Measurements from ENCODE around the gene PYROXD2.
"Not testable (repeated sequence)": the region's sequence is repeated elsewhere in the genome, so short reads cannot be mapped to it uniquely, and the experiment has no call there.

The PYROXD2 gene

DNA sequence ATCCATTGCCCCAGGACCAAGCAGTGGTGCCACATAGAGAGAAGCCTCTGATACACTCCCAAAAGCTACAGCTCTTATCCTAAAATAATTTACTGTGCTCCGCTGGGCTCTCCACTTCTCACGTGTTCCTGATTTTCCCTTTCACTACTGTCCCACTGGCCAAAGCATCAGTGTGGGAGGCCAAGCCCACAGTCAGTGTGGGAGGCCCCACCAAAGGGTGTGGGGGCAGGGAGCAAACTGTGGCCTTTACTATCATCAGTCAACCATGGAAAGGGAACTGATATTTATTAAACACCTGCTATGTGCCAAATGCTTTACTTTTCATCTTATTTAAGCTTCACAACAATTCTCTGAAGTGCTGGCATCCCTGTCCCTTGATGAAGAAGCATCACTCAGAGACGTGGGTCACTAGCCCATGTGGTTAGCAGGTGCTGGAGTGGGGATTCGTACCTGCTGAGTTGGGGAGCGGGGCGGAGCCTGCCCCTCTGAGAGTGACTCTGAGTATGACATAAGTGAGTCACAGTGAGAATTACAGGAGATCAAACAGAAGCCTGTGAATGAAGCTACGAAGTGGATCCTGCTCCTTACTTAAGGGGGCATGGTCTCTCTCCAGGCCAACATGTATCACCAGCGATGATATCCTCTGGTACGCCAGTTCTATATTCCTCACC, 50.4 kb downstream of the PYROXD2 start:
- no peak for DNase-seq

DNA sequence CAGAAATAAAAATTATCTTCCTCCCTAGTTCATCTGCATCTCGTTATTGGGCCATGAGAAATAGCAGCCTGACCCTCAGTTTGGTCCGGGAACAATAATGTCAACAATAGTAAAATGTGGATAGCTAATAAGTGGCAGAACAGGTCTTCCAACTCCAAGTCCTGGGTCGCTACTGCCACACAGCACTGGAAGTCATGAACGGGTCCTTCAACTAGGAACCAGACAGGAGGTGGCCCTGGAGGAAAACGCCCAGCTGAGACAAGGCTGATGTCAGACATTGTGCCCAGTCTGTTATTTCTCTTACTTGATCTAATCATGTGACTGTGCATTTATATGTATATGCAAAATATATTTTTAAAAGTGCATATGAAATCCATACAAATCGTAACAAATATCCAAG, 51.8 kb downstream of the PYROXD2 start:
- no peak for DNase-seq

DNA sequence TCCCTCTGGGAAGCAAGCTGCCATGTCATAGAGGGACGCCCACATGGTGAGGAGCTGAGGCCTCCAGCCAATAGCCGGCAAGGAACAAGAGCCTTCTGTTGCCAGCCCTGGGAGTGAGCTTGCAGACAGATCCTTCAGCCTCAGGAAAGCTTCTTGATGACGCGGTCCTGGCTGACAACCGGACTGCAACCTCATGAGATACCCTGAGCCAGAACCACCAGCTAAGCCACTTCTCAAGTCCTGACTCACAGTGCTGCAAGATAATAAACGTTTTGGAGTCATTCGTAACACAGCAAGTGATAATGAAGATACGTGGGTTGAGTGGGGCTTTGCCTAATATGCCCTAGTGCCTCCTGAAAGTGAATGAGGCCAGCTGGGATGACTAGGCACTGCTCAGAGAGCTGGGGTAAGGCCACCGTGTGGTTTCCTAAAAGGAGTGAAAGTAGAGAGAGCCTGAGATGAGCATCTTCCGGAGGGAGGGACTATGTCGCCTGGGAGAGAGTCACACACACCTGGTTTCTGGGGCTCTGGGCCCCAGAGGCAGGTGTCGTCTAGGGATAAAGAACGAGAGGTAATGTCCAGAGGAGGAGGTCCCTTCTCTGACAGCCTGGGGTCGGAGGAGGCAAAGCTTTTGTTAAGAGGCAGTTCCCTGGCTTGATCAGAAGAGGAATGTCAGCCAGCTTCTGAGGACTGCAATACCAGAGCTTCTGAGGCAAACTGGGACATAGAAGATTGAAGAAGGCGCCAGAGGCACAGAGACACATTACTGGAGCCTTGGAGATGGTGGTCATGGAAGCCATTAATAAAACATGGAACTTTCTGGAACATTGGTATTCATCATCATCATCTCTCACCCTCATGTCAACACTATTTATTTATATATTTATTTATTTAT, 53.6 kb downstream of the PYROXD2 start:
- no peak for DNase-seq

DNA sequence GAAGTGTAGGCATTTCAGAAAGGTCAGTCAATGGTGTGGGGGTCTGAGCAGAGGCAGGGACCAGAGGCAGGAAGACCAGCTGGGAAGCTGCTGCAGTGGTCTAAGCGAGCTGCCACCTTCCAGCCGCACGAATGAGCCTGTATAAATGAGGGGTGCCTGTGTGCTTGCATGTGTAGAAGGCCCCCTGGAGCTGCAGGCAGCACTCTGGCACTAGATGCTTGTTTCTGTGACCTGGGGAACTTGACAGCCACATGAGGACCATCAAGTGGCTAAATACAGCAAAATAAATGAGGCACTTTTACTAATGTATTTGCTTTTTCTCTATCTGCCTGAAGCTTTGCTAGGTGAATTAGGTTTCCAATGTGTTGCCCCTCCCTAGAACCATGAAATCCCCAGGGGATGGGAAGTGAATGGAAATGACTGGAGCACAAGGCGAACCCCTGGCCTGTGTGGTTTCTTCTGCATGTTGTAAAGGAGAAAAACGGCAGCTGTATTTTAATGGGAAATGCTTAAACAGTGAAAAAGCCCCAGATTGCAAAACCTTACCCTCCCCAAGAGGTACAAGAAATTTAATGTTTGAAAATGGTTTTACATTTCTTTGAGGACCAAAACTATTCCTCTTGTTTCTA, 57.7 kb downstream of the PYROXD2 start:
- no peak for DNase-seq

DNA sequence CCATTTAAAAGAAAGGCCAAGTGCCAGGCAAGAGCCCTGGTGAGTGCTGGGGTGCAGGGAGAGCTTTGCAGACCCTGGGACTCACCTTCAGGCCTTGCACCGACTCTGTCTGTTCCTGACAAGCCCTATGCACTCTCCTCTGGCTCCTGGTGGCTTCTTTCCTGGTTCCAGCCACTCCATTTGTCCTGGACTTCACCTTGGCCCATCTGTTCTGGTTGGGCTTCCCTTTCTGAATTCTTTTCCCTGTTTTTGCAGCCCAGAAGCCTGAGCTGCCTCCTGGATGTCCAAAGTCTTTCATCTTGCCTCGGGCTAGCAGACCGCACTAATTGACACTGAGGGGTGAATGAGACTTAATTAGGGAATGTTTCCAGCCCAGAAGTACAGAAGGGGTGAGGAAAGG, 60.5 kb downstream of the PYROXD2 start:
- DNase-seq: no peak

DNA sequence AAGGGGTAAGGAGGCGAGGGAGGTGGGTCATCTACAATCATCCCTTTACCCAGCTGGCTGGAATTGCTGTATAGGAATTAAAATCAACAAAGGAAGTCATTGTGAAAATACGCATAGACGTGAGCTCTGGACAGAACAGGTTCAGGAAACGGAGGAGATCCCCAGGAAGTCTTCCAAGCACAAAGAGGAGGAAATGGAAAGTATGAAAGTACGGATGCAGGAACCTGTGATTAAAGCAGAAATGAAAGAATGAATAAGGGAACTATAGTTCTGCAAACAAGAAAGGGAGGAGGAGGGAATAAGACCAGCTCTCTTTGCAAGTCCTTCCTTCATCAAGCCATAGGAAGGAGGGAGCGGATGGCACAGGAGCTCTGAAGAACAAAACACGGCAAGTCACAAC, 61.8 kb downstream of the PYROXD2 start:
- no peak for DNase-seq

DNA sequence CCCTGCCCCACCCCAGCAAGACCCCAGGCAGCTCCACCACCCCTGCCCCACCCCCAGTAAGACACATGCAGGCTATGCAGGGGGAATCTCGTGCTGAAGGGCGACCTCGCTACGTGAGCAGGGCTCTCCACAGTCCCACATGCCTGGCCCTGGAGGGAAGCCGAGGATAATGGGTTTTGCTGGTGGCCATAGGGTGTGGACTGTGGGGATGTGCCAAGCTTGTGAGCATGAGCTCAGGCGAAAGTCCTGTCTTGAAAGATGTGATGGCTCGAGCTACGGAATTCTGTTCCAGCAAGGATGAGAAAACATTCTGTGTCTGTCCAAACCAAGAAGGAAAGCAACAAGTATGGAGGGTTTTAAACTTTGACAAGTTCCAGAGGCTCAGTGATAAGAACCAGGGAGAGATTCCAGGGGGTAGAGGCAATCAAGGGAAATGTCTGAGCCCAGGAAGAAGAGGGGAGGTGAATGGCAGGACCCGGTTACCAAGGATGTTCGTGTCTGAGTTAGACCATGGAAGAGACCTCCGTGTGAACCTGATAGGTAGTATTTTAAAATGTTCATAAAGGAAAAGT, 63.1 kb downstream of the PYROXD2 start:
- DNase-seq: no peak

DNA sequence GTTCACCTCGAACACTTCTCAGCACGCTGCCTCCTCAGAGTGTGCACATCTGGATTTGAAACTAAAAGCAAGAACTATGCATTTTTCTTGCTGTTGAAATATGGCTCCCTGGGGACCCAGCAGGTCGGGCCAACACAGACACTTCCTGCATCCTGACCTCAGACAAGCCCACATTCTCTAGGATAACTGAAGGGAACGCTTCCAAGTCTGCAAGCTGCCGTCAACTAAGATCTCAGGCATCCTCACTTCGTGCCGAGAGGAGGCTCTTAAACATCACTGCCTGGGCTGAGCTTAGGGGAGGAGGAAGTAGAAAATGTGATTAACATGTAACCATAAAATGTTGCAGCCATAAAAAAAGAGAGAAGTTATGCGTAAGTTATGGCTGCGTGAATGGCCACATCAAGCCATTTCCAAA, 65.5 kb downstream of the PYROXD2 start:
- DNase-seq: no peak

DNA sequence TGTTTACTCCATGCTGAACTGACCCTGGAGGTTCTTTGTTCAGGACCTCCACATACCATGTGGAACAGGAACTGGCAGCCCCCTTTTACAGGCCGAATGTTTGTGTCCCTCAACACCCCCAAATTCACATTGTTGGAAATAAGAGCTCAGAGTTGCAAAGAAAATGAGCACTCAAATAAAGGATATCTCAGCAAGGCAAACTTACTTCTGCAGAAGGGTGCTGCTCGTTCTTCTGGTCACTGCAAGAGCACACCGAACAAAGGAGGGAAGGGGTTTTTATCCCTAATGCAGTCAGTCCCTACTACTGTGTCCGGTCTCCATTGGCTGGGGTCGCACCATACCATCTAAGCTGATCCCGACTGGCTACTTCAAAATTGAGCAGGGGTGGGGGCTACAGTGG, 68.1 kb downstream of the PYROXD2 start:
- DNase-seq: no peak

DNA sequence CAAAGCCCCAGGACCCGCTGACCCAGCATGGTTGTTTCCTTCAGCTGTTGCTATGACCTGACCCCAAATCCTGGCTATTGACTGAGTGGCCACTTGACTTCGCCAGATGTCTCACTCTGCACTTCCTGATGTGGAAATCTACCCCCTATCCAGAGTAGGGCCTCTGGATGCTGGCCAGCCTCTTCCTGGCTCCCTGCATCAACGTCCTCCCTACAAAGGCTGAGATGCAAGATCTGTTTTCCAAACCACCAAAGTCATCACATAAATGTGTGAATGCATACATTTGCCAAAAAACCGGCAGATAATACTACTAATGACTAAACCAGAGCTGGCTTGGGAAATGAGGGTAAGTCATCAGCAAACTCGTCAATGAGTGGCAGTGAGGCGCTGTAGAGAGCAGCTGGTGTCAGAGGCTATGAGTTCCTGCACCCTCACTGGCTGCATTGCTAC, 70.4 kb downstream of the PYROXD2 start:
- DNase-seq: no peak

DNA sequence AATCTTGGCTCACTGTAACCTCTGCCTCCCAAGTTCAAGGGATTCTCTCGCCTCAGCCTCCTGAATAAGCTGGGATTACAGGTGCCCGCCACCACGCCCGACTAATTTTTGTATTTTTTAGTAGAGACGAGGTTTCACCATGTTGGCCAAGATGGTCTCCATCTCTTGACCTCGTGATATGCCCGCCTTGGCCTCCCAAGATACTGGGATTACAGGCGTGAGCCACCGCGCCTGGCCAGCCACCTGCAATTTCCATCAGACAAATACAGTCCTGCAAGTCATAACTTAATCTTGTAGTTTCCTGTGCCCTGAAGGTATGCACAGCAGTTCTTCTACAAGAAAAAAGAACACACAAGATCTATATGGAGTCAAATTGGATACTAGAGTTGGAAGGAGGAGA, 73.3 kb downstream of the PYROXD2 start:
- DNase-seq: not testable (repeated sequence)

DNA sequence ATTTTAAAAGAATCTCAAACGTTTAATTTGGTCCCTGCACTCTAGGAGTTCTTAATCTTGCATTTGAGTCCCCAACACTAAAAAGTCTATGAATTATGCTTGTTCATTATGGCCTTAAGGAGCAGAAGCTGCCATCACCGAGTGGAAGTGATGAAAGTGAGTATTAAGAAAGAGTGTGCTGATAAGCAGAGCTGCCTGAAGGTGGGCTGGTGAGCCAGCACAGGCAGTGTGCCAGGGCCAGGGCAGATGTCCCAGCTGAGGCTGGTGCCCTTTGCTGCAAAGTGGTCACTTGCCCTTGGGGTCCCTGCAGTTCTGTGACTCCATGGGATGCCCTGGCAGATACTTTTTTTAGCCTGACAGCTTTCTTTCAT, 74.1 kb downstream of the PYROXD2 start:
- DNase-seq: no peak

DNA sequence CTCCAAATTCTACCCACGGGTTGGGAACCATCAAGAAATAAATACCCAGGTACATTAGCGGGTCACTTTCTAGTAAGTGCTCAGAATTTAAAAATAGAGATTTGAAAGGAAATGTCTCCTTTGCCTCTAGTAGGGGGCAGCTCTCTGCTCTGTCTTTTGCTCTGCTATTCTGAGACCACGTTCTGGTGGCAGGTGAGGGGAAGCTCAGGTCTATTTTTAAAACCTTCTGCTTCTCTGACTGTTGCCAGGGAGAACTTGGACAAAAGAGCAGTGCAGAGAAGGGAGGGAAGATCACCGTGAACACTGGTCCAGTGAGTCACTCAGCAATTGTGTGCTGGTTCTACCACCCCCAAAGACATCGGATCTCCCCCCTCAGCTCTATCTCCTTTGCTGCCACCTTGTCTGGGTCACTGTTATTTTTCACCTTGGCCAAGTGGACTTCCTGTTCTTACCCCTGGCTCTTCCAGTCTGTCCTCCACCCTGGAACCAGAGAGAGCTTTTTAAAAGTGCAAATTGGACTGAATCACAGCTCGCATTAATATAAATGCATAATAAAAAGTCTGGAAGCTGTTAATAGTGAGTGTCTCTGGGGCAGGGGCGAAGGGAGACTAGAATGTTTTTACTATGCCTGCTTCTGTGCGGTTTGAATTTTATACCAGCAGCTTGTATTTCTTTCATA, 74.6 kb downstream of the PYROXD2 start:
- DNase-seq: no peak

DNA sequence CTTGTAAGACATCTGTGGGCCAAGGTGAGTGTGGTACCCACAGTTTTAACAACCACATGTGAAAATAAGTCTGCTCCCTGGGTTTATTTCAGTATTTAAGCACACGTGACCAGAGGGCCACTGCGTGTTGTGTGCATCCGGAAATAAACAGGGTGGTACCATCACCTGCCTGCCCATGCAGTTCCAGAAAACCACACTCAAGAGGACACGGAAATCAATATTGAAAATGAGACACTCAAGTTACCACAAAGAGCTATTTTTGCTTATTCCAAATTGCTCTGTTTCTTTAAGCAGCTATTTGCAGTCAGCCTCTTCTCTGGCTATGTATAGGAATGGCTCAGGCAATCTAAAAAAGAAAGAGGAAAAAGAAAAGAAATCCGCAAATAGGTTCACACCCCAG, 75.2 kb downstream of the PYROXD2 start:
- no peak for DNase-seq

DNA sequence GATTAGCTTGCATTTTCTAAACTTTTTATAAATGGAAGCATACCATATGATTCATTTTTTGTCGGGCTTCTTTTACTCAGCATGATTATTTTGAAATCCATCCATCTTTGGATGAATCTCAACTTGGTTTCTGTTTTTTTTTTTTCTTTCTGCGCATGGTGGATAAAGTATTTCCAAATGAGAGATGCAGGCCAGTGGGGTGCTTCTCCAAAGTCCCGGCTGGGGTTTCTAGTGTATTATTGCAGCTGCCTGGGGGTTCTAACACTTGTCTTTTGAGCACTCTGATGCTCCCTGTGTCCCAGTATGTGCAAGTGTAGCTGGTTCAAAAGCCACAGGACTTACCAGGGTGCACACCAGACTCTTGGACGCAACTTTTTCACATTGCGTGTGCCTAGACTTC, 76.1 kb downstream of the PYROXD2 start:
- no peak for DNase-seq

DNA sequence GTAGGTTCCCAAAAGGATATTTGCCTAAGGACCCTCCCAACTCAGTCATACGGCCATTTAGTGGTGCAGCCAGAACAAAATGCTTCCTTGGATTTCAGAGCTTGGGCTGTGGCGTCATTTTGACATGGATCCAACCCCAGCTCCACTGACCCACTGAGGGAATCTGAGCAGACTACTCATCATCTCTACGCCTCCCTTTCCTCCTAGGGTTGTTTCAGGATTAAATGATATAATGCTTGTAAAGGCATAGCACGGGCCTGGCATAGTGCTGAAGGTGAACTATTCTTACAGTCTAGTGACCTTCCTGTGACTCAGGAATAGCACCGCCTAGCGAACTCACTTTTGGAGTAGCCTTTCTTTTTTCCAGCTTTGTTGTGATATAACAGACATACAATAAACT, 76.7 kb downstream of the PYROXD2 start:
- no peak for DNase-seq

DNA sequence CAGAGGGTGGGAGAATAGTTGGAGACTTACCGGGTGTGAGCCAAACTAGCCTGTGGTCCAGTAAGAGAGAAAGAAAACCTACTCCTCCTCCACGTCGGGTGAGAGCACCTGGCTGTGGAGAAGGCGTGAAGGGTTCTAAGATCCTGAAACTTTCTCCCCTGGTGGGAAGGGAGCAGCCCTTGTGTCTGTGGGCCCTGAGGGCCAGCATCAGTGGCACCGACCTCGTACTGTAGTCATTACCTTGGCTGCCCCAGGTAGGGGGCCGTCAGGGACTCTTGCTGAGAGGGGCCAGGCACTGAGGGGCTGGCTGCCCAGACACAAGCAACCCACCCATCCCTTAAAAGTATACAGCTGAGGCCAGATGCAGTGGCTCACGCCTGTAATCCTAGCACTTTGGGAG, 77.5 kb downstream of the PYROXD2 start:
- no peak for DNase-seq
